COLO829 (cell line): ENCODE measurements around the gene TBC1D10A.
A peak's percentile ranks its signal among the peaks of the same experiment; 100 is the strongest.

Source experiments
- DNase-seq: peaks from one replicate; pipeline ENCODE4 v3.0.0; 2012; ENCODE audit warnings: low spot score

The TBC1D10A gene

DNA sequence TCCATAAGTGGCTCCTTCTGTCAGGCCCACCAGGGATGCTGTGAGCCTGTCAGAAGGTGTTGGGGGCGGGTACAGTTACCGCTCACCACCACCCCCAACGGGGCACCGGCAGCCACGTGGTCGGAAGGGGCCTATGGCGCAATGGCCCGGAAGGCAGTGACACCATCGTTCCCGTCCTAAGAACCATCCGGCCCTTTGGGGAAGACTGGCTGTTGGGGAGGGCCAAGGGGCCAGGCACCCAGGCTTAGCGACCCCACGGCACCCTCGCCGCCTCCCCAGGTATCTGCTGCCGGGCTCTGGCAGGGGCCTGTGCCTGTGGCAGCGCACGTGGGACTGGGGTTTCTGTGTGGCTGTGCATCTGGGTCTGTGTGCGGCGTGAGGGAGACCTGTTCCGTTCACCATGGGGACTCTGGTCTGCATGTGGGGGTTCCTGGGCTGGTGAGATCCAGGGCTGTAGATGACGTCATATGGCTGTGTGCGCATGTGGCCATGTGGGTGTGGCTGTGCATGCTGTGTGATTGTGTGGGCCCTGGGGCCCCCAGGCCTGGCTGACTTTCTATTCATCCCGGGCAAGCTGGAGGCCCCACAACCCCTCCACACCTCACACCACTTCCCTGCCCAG lies 60.8 kb downstream of the TBC1D10A start:
- no peak for DNase-seq

DNA sequence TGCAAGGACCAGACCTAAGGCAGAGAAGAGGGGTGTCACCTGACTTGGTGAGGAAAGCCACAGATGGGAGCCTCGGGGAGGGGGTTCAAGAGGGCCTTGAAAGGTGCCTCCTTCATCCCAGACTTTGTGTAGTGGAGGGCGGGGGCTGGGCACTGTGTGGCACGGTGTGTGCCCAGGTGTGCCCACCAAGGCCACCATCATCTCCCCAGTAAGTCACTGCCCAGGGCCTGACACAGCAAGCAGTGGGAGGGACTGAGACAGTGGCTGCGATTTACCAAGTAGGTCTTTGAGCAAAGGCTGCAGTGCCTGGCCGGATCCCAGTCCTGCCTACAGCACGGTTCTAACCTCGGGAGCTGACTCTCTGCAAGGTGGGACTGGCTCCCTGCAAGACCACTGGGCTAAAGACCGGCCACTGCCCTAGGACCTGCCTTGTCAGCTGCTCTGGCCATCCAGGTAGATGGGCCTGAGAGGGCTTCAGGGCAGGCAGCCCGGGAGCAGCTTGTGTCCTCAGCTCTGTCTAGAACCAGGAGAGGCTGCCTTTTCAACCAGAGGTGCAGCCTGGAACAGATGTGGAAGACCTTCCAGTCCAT lies 61.5 kb downstream of the TBC1D10A start:
- no peak for DNase-seq

DNA sequence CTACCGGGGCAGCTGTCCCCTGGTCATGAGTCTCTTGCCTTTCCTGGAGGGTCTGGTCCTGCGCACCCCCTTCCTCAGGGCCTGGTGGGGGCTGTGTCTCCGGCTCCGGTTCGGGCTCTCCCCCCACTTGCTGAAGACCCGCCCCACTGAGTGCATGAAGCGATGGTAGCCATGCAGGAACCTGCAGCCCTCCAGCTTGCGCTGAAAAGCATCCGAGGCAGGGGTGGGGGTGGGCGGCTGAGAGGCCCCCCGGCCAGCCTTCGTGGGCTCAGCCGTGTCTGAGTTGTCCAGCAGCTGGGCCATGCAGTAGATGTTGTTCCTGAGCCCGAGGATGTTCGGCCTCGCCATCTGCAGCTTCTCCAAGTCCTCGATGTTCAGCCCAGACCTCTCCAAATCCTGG lies 62.9 kb downstream of the TBC1D10A start:
- no peak for DNase-seq

DNA sequence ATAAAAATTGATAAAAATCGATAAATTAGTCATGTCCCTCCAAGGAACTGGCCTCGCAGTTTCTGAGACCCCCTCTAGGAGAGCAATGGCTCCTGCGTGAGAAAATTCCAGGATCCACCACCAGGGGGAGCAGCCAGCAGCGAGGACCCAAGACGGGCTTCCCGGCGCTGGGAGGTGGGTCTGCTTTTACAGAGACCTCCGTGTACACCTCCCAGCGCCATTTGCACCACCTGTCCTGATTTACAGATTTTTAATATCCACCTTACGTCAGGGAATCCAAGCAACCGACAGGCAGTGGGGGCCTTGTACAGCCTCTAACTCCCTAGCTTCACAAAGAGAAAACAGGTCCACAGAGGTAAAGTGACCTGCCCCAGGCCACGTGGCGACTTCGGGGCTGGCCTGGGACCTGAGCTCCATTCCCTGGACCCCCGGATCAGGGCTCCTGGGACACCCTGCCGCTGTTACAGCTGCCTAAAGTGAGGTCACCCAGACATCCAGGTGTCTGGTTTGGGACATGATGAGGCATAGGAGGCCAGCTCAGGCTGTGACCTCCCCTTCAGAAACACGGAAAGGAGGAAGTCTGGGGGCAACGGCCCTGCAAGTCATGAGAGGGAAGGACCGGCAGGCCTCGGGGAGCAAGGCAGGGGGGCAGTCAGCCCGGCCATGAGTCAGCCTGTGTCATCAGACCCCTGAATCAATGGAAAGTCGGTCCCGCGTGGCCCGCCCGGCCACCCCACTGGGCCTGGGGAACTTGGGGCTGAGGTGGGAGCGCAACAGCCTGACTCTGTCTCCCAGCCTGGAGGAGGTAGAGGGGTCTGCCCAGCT lies 63.6 kb downstream of the TBC1D10A start:
- DNase-seq: no peak

GRCh38 chr22:30262112-30262511 lies 64.6 kb downstream of the TBC1D10A start:
- DNase-seq: no peak

GRCh38 chr22:30261134-30261533 lies 65.6 kb downstream of the TBC1D10A start:
- no peak for DNase-seq

GRCh38 chr22:30260682-30261081 lies 66.1 kb downstream of the TBC1D10A start:
- no peak for DNase-seq

GRCh38 chr22:30260276-30260675 lies 66.5 kb downstream of the TBC1D10A start:
- no peak for DNase-seq

GRCh38 chr22:30254314-30254713 lies 72.4 kb downstream of the TBC1D10A start:
- DNase-seq: no peak

GRCh38 chr22:30253205-30253852 lies 73.4 kb downstream of the TBC1D10A start:
- DNase-seq: no peak

GRCh38 chr22:30252411-30253204 lies 74.1 kb downstream of the TBC1D10A start:
- no peak for DNase-seq

DNA sequence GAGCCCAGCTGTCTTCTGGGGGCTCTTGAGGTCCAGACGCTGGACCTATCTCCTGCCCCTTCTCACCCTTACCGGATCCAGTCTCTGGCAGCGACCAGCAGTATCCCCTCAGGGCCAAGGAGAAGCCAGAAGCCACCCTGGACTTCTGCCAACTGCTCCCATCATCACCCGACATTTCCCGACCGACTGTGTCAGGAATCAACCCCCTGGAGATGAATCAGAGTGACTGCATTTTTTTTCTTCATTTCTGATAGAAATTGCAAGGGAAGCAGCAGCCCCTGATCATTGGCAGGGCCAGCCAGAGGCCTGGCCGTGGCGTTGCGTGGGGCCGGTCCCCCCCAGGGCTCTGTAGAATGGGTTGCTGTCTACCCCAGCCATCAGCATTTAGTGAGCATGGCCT lies 75.0 kb downstream of the TBC1D10A start:
- no peak for DNase-seq

DNA sequence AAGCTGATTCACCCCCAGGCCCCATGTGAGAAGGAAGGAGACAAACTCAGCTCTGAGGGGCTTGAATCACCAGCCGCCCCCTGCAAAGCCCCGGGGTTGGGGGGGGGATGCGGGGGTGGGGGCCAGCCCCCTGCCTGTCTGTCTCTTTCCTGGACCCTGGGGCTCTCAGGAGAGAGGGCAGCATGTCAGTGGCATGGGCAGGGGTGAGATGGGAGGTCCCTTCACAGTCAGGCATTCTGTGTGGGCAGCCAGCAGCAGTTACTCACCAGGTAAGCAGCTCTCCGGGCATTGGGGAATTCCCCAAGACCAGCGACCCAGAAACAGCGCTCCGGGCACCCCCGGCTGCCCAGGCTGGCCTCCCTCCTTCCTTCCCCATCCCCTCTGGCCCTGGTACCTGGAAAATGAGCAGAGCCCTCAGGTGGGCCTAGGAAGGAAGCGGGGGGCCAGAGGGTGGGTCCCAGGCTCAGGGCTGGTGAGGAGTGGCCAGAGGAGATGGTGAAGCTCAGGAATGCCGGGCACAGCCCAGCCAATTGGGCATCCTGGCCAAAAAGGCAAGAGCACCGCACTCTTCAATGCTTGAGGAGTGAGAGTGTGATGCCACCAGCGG lies 76.0 kb downstream of the TBC1D10A start:
- DNase-seq: peak; percentile 75

GRCh38 chr22:30250039-30250565 lies 76.6 kb downstream of the TBC1D10A start:
- DNase-seq: no peak

GRCh38 chr22:30249049-30250038 lies 77.4 kb downstream of the TBC1D10A start:
- no peak for DNase-seq

GRCh38 chr22:30248484-30248883 lies 78.3 kb downstream of the TBC1D10A start:
- no peak for DNase-seq

GRCh38 chr22:30247974-30248373 lies 78.8 kb downstream of the TBC1D10A start:
- DNase-seq: no peak

GRCh38 chr22:30247561-30247960 lies 79.2 kb downstream of the TBC1D10A start:
- DNase-seq: no peak

DNA sequence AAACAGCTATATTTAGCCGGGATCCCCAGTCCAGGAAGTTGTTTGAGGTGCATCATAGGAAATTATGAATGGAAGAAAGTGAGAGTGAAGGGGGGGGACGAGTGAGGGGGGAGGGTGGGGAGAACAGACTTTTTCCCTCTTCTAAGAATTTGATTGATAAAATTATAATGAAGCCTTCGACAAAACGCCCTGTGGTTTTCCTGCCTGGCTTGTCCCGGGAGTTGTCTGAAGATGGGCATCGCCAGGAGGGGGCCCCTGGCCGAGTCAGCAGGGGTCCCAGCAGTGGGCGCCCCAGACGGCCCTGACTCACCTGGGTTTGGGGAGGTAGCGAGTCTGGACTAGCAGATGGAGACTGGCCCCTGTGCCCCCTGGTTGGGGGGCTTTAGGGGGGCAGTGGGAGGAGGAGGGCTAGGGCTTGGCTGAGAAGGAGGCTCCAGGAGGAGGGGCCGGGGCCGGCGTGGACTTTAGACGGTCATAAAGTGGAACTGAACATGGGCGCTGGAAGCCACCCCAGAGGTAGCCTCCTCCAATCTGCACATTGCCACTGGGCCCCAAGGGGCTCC lies 79.8 kb downstream of the TBC1D10A start:
- peak; percentile 79 for DNase-seq
